Measurements from ENCODE around the gene SUDS3. TPM values are rescaled to one million over a fixed set of nuclear protein-coding genes. Genes with fewer than 3 reads are reported as not detected.

SUDS3 gene
- total and polyA plus RNA-seq, 4 donors, result 6.7 to 22.8 (median 12.3) TPM

GRCh38 chr12:118398940-118399339 lies 22.6 kb downstream of the SUDS3 start:
- Histone ChIP-seq H3K4me1 (ENCODE audit: control insufficient read depth in 4 of 4, insufficient read depth in 4 of 4, low read length in 3 of 4) (no peaks in the 10 kb centered on the region), H3K27ac (ENCODE audit: low read depth in 1 of 2, low read length in 2 of 2) (no peak overlapping the region), H3K4me3 (ENCODE audit: low read depth in 1 of 3, low read length in 3 of 3) (no peak overlapping the region), H3K27me3 (ENCODE audit: control insufficient read depth in 4 of 4, insufficient read depth in 4 of 4, low read length in 3 of 4) (no peaks in the 10 kb centered on the region), H3K9ac (ENCODE audit: low read depth in 1 of 2, low read length in 2 of 2) (no peak overlapping the region), H3K36me3 (ENCODE audit: control insufficient read depth in 4 of 4, insufficient read depth in 3 of 4, low read depth in 1 of 4, low read length in 3 of 4) (peaks cover 9 to 67% (median 37%) of the 10 kb centered on the region in 4 donors), H3K9me3 (ENCODE audit: control insufficient read depth in 4 of 4, low read length in 3 of 4) (no peaks in the 10 kb centered on the region)
- no peak for DNase-seq (ENCODE audit: low spot score)
- TF ChIP-seq EGR1 (IDR thresholded peaks at IDR 0.05; ENCODE audit: low read depth in 2 of 2) (no peak), SP1 (IDR thresholded peaks at IDR 0.05) (no peak), MAX (IDR thresholded peaks at IDR 0.05) (no peak), JUND (IDR thresholded peaks at IDR 0.05) (no peak), TAF1 (conservative IDR thresholded peaks at IDR 0.05) (no peak), RAD21 (IDR thresholded peaks at IDR 0.05) (no peak), FOXA1 (IDR thresholded peaks at IDR 0.05) (no peak), ATF3 (IDR thresholded peaks at IDR 0.05) (no peak), CTCF (IDR thresholded peaks at IDR 0.05; ENCODE audit: low read depth, low read length, missing input control) (no peak), YY1 (IDR thresholded peaks at IDR 0.05) (no peak)
- 93% methylated on average over 5 of the region's 5 CpGs for WGBS

GRCh38 chr12:118402251-118402650 lies 25.9 kb downstream of the SUDS3 start:
- H3K27ac ChIP-seq (ENCODE audit: low read depth in 1 of 2, low read length in 2 of 2), result no peak overlapping the region
- peaks cover 7 to 56% (median 31%) of the 10 kb centered on the region in 4 donors for H3K36me3 ChIP-seq (ENCODE audit: control insufficient read depth in 4 of 4, insufficient read depth in 3 of 4, low read depth in 1 of 4, low read length in 3 of 4)
- WGBS, result 91% methylated on average over 6 of the region's 6 CpGs
- no peaks in the 10 kb centered on the region for H3K4me1 ChIP-seq (ENCODE audit: control insufficient read depth in 4 of 4, insufficient read depth in 4 of 4, low read length in 3 of 4)
- H3K27me3 ChIP-seq (ENCODE audit: control insufficient read depth in 4 of 4, insufficient read depth in 4 of 4, low read length in 3 of 4), result no peaks in the 10 kb centered on the region
- TF ChIP-seq, protein P1, sequence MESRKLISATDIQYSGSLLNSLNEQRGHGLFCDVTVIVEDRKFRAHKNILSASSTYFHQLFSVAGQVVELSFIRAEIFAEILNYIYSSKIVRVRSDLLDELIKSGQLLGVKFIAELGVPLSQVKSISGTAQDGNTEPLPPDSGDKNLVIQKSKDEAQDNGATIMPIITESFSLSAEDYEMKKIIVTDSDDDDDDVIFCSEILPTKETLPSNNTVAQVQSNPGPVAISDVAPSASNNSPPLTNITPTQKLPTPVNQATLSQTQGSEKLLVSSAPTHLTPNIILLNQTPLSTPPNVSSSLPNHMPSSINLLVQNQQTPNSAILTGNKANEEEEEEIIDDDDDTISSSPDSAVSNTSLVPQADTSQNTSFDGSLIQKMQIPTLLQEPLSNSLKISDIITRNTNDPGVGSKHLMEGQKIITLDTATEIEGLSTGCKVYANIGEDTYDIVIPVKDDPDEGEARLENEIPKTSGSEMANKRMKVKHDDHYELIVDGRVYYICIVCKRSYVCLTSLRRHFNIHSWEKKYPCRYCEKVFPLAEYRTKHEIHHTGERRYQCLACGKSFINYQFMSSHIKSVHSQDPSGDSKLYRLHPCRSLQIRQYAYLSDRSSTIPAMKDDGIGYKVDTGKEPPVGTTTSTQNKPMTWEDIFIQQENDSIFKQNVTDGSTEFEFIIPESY (IDR thresholded peaks at IDR 0.05), result no peak
- TF ChIP-seq SP1 (IDR thresholded peaks at IDR 0.05) (no peak), EGR1 (IDR thresholded peaks at IDR 0.05; ENCODE audit: low read depth in 2 of 2) (no peak), NR2F2 (IDR thresholded peaks at IDR 0.05) (no peak), CTCF (IDR thresholded peaks at IDR 0.05; ENCODE audit: low read depth, low read length, missing input control) (no peak), YY1 (IDR thresholded peaks at IDR 0.05) (no peak), FOXA1 (IDR thresholded peaks at IDR 0.05) (no peak), ATF3 (IDR thresholded peaks at IDR 0.05) (no peak), MAX (IDR thresholded peaks at IDR 0.05) (no peak), HNF4G (IDR thresholded peaks at IDR 0.05) (no peak), JUND (IDR thresholded peaks at IDR 0.05) (no peak), TAF1 (conservative IDR thresholded peaks at IDR 0.05) (no peak), RXRA (IDR thresholded peaks at IDR 0.05) (no peak), HNF4A (conservative IDR thresholded peaks at IDR 0.05) (no peak), RAD21 (IDR thresholded peaks at IDR 0.05) (no peak), REST (IDR thresholded peaks at IDR 0.05) (no peak), GABPA (IDR thresholded peaks at IDR 0.05 in 1 of 2, conservative IDR thresholded peaks at IDR 0.05 in 1 of 2) (no peak), FOXA2 (IDR thresholded peaks at IDR 0.05) (no peak)
- no peak for DNase-seq (ENCODE audit: low spot score)
- H3K9me3 ChIP-seq (ENCODE audit: control insufficient read depth in 4 of 4, low read length in 3 of 4), result no peaks in the 10 kb centered on the region
- no peak overlapping the region for H3K9ac ChIP-seq (ENCODE audit: low read depth in 1 of 2, low read length in 2 of 2)
- H3K4me3 ChIP-seq (ENCODE audit: low read depth in 1 of 3, low read length in 3 of 3), result no peak overlapping the region
